SU-DHL-6 (cell line): ENCODE results near the gene SH3PXD2A.

Source experiments
- H2AFZ ChIP-seq: fragments of 200-600 bp; sonication (generic); 2 replicates; pipeline ENCODE4 v1.6.1; 2014; ENCODE audit warnings: low read depth, mild to moderate bottlenecking, moderate library complexity, mixed read lengths, antibody characterized with exemption, low read length; ENCODE audit not compliant: severe bottlenecking
- H3F3A ChIP-seq: fragments of 200-600 bp; shearing (Covaris generic); 2 replicates; pipeline ENCODE4 v1.6.0; 2016; ENCODE audit warnings: antibody characterized with exemption, mild to moderate bottlenecking; ENCODE audit not compliant: insufficient read depth
- H3K27ac ChIP-seq: fragments of 200-600 bp; sonication (generic); 2 replicates; pipeline ENCODE4 v1.5.1; 2016; ENCODE audit warnings: low read depth, mild to moderate bottlenecking, low read length, moderate library complexity, mixed read lengths
- H3K27me3 ChIP-seq: fragments of 200-600 bp; sonication (generic), shearing (Covaris generic); 2 replicates; pipeline ENCODE4 v1.6.0; 2014; ENCODE audit warnings: mild to moderate bottlenecking, low read length
- H3K36me3 ChIP-seq: fragments of 200-600 bp; sonication (generic); 2 replicates; pipeline ENCODE4 v1.6.1; 2014; ENCODE audit warnings: mild to moderate bottlenecking, low read length, mixed read lengths
- H3K4me2 ChIP-seq: fragments of 300-600, 200-600 bp; shearing (Covaris generic), sonication (generic); 2 replicates; pipeline ENCODE4 v1.6.0; 2014; ENCODE audit warnings: low read length, low read depth, mild to moderate bottlenecking; ENCODE audit not compliant: poor library complexity, severe bottlenecking
- H3K4me3 ChIP-seq: fragments of 200-600 bp; sonication (generic); 2 replicates; pipeline ENCODE4 v1.5.1; 2014; ENCODE audit warnings: antibody characterized with exemption, low read length, mild to moderate bottlenecking, mixed read lengths; ENCODE audit not compliant: insufficient read depth, poor library complexity, severe bottlenecking
- H3K79me2 ChIP-seq: fragments of 200-600 bp; sonication (generic); 2 replicates; pipeline ENCODE4 v1.6.1; 2014; ENCODE audit warnings: mild to moderate bottlenecking, low read length, moderate library complexity; ENCODE audit not compliant: insufficient read depth
- H3K9ac ChIP-seq: fragments of 200-600 bp; sonication (generic); 2 replicates; pipeline ENCODE4 v1.7.0; 2014; ENCODE audit warnings: mild to moderate bottlenecking, low read length
- H3K9me2 ChIP-seq: fragments of 200-600 bp; sonication (generic); replicated peaks from 2 replicates; pipeline ENCODE4 v1.6.1; 2014; ENCODE audit warnings: low read length; ENCODE audit not compliant: insufficient read depth
- H3K9me3 ChIP-seq: fragments of 200-600 bp; sonication (generic); 2 replicates; pipeline ENCODE4 v1.6.1; 2014; ENCODE audit warnings: low read length, mixed read lengths; ENCODE audit not compliant: insufficient read depth
- H4K20me1 ChIP-seq: fragments of 200-600 bp; sonication (generic); 2 replicates; pipeline ENCODE4 v1.6.1; 2014; ENCODE audit warnings: low read depth, mild to moderate bottlenecking, antibody characterized with exemption, low read length, moderate library complexity, mixed read lengths
- CTCF ChIP-seq: fragments of 200-600 bp; sonication (generic); IDR thresholded peaks from one replicate; pipeline ENCODE4 v1.5.1; 2017; ENCODE audit warnings: antibody characterized with exemption, mild to moderate bottlenecking, low read length, moderate library complexity; ENCODE audit not compliant: insufficient read depth, poor library complexity, severe bottlenecking
- EZH2phosphoT487 ChIP-seq: fragments of 200-600 bp; sonication (generic), shearing (Covaris generic); conservative IDR thresholded peaks from 2 replicates; pipeline ENCODE4 v1.6.1; 2018; ENCODE audit warnings: mild to moderate bottlenecking, antibody characterized with exemption, low read length, moderate library complexity, mixed read lengths

Gene SH3PXD2A

GRCh38 chr10:103584216-103585010 is 271.0 kb downstream of the SH3PXD2A start:
- no peaks in the 10 kb centered on the region for H3K79me2 ChIP-seq
- no peak overlapping the region for H3K4me3 ChIP-seq
- no peak overlapping the region for H3K9ac ChIP-seq
- H3K9me2 ChIP-seq, result no peaks in the 10 kb centered on the region
- no peak overlapping the region for H3K4me2 ChIP-seq
- H3K27ac ChIP-seq, result no peak overlapping the region
- no peaks in the 10 kb centered on the region for H3K9me3 ChIP-seq
- TF ChIP-seq EZH2phosphoT487, result no peak
- TF ChIP-seq CTCF, result no peak
- H3K27me3 ChIP-seq, result no peaks in the 10 kb centered on the region
- no peaks in the 10 kb centered on the region for H3K36me3 ChIP-seq
- H4K20me1 ChIP-seq, result no peaks in the 10 kb centered on the region
- no peaks in the 10 kb centered on the region for H3F3A ChIP-seq
- H2AFZ ChIP-seq, result no peak overlapping the region

- H3K36me3 ChIP-seq, result no peaks in the 10 kb centered on the region
- no peaks in the 10 kb centered on the region for H3K9me2 ChIP-seq
- H3K9me3 ChIP-seq, result no peaks in the 10 kb centered on the region
- H3K79me2 ChIP-seq, result no peaks in the 10 kb centered on the region
- no peak overlapping the region for H3K9ac ChIP-seq
- no peaks in the 10 kb centered on the region for H3F3A ChIP-seq
- no peak overlapping the region for H3K4me2 ChIP-seq
- no peak for TF ChIP-seq EZH2phosphoT487
- TF ChIP-seq CTCF, result no peak
- H3K4me3 ChIP-seq, result no peak overlapping the region
- no peaks in the 10 kb centered on the region for H3K27me3 ChIP-seq
- H3K27ac ChIP-seq, result no peak overlapping the region
- H2AFZ ChIP-seq, result no peak overlapping the region
- no peaks in the 10 kb centered on the region for H4K20me1 ChIP-seq
These were observed 271.5 kb downstream of the SH3PXD2A start for GRCh38 chr10:103583871-103584215.

- Histone ChIP-seq H3F3A (no peaks in the 10 kb centered on the region), H3K9ac (no peak overlapping the region), H3K9me3 (no peaks in the 10 kb centered on the region), H3K4me2 (no peak overlapping the region), H3K36me3 (no peaks in the 10 kb centered on the region), H4K20me1 (no peaks in the 10 kb centered on the region), H3K9me2 (no peaks in the 10 kb centered on the region), H3K27ac (no peak overlapping the region), H3K27me3 (no peaks in the 10 kb centered on the region), H2AFZ (no peak overlapping the region), H3K79me2 (no peaks in the 10 kb centered on the region), H3K4me3 (no peak overlapping the region)
- TF ChIP-seq EZH2phosphoT487, result no peak
- no peak for TF ChIP-seq CTCF
These were observed 272.8 kb downstream of the SH3PXD2A start for GRCh38 chr10:103582331-103583123.
